ENCODE data around the gene BTK. TPM values are rescaled to one million over a fixed set of nuclear protein-coding genes. Genes with fewer than 3 reads are reported as not detected.

BTK gene
- total and polyA plus RNA-seq, 2 experiments from 2014 or later, result not detected

DNA sequence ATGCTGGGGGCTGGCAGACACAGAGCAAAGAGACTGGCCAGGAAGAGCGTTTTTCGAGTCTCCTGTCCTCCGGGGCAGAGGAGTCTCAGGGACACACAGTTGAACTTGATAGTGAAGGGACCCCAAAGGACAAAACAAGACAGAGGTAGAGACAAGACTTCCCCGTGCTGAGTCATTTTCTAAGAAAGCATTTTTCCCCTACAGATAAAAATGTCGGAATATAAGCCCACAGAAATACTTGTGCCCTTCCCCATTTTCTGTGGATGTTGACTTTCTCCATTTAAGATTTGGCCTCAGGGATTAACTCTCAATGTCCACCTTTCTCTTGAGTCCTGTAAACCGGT lies 523 bp upstream of the BTK start:
- in situ Hi-C loops (cut with MboI), result no loop called here
- H3K27me3 ChIP-seq (replicated peaks; ENCODE audit: insufficient read depth), result no peaks in the 10 kb centered on the region
- H3K9me3 ChIP-seq (ENCODE audit: low read depth), result no peaks in the 10 kb centered on the region
- H2AFZ ChIP-seq, result no peak overlapping the region
- H3K9me2 ChIP-seq (ENCODE audit: insufficient read depth), result no peaks in the 10 kb centered on the region
- no peaks in the 10 kb centered on the region for H3K4me1 ChIP-seq (ENCODE audit: insufficient read depth)
- H3K36me3 ChIP-seq (ENCODE audit: low read depth), result no peaks in the 10 kb centered on the region
- TF ChIP-seq EZH2phosphoT487 (IDR thresholded peaks at IDR 0.05; ENCODE audit: insufficient read depth, low read depth), result no peak
- no peak for TF ChIP-seq EZH2 (IDR thresholded peaks at IDR 0.05; ENCODE audit: insufficient read depth, poor library complexity, severe bottlenecking)
- no peak for DNase-seq
- H3K9ac ChIP-seq, result no peak overlapping the region
- H3K27ac ChIP-seq, result no peak overlapping the region
- WGBS, 2 experiments (ENCODE audit: low coverage in 1 of 2, low lambda C conversion rate in 2 of 2, missing lambda C conversion rate in 2 of 2), result 59 to 65% methylated on average over 6 of the region's 6 CpGs
- H3K4me2 ChIP-seq (ENCODE audit: unreplicated experiment), result no peak overlapping the region
- no peak overlapping the region for H3K4me3 ChIP-seq
- H4K20me1 ChIP-seq (ENCODE audit: insufficient read depth), result no peaks in the 10 kb centered on the region
- H3K79me2 ChIP-seq (ENCODE audit: insufficient read depth), result peaks cover 6% of the 10 kb centered on the region
- H3F3A ChIP-seq (ENCODE audit: insufficient read depth), result 0 out of 2 replicates have a peak, but pooled peaks cover 5% of the 10 kb centered on the region

DNA sequence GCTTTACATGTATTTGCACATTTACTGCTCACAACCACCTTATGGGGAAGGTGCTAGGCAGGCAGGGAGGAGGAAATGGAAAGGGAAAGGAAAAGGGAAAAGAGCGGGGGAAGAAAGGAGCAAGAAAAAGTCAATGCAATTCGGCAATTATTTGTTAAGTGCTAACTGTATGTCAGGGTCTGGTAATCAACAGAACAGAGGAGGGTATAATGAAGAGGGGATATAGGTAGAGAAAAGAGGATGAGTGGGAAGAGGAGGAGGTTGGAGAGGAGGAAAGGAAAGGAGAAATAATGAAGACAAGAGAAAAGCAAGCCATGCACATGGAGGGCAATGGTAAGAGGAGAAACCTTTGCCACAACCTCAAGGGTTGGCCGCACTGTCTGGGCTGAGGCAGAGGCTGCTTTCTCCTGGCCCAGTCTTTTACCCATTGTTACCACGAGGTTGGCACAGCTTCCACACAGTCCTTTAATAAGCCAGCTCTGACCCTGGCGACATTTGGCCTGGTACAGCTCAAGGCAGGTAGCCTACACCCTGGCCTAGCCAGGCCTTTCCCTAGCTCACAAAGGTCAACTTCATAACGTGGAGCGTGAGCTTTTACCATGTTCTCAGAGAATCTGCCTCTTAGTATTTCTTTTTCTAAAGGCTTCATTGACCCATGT lies 836 bp downstream of the BTK start:
- no peaks in the 10 kb centered on the region for H3F3A ChIP-seq (ENCODE audit: insufficient read depth)
- no peak overlapping the region for H3K4me3 ChIP-seq
- no peak overlapping the region for H3K9ac ChIP-seq
- TF ChIP-seq EZH2 (IDR thresholded peaks at IDR 0.05; ENCODE audit: insufficient read depth, poor library complexity, severe bottlenecking) (no peak), EZH2phosphoT487 (IDR thresholded peaks at IDR 0.05; ENCODE audit: insufficient read depth, low read depth) (no peak)
- 51 to 77% methylated on average over 6 of the region's 7 CpGs for WGBS, 2 experiments (ENCODE audit: low coverage in 1 of 2, low lambda C conversion rate in 2 of 2, missing lambda C conversion rate in 2 of 2)
- H3K9me2 ChIP-seq (ENCODE audit: insufficient read depth), result no peaks in the 10 kb centered on the region
- no peaks in the 10 kb centered on the region for H3K4me1 ChIP-seq (ENCODE audit: insufficient read depth)
- no peaks in the 10 kb centered on the region for H3K79me2 ChIP-seq (ENCODE audit: insufficient read depth)
- no peaks in the 10 kb centered on the region for H3K36me3 ChIP-seq (ENCODE audit: low read depth)
- no peak overlapping the region for H2AFZ ChIP-seq
- in situ Hi-C loops (cut with MboI), result no loop called here
- H3K27ac ChIP-seq, result no peak overlapping the region
- no peaks in the 10 kb centered on the region for H3K9me3 ChIP-seq (ENCODE audit: low read depth)
- no peaks in the 10 kb centered on the region for H3K27me3 ChIP-seq (replicated peaks; ENCODE audit: insufficient read depth)
- no peaks in the 10 kb centered on the region for H4K20me1 ChIP-seq (ENCODE audit: insufficient read depth)
- H3K4me2 ChIP-seq (ENCODE audit: unreplicated experiment), result no peak overlapping the region
- DNase-seq, result no peak

DNA sequence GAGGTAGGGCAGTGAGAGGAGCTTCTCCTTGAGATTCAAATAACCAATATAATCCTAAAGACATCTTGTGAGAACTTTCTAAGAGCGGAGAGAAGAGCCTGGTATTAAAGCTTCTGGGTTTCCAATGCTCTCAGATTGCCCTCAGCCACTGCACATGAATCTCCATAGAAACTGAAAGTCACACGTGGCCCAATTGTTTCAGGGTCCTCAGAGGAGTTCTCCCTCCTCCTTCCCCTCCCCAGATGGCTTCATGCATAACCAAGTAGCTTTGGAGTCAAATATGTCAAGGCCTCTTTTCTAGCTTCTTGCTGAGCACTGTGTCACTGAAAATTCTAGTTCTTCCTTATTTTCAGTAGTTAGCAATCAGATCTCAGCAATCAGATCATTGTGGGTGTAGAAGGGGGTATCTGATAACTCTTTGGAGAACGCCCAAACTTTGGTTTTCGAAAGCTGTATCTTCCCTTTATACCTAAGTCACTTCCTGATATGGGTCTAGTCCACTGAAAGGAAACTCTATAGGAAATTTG lies 2.2 kb downstream of the BTK start:
- no peaks in the 10 kb centered on the region for H3K36me3 ChIP-seq (ENCODE audit: low read depth)
- H3K9ac ChIP-seq, result no peak overlapping the region
- no peak for DNase-seq
- no peak overlapping the region for H2AFZ ChIP-seq
- H3K27me3 ChIP-seq (replicated peaks; ENCODE audit: insufficient read depth), result no peaks in the 10 kb centered on the region
- TF ChIP-seq EZH2 (IDR thresholded peaks at IDR 0.05; ENCODE audit: insufficient read depth, poor library complexity, severe bottlenecking) (no peak), EZH2phosphoT487 (IDR thresholded peaks at IDR 0.05; ENCODE audit: insufficient read depth, low read depth) (no peak)
- in situ Hi-C loops (cut with MboI), result no loop called here
- no peaks in the 10 kb centered on the region for H3F3A ChIP-seq (ENCODE audit: insufficient read depth)
- 50 to 63% methylated on average over 4 of the region's 4 CpGs for WGBS, 2 experiments (ENCODE audit: low coverage in 1 of 2, low lambda C conversion rate in 2 of 2, missing lambda C conversion rate in 2 of 2)
- no peak overlapping the region for H3K4me3 ChIP-seq
- H3K79me2 ChIP-seq (ENCODE audit: insufficient read depth), result no peaks in the 10 kb centered on the region
- no peaks in the 10 kb centered on the region for H4K20me1 ChIP-seq (ENCODE audit: insufficient read depth)
- no peaks in the 10 kb centered on the region for H3K9me3 ChIP-seq (ENCODE audit: low read depth)
- H3K9me2 ChIP-seq (ENCODE audit: insufficient read depth), result no peaks in the 10 kb centered on the region
- no peak overlapping the region for H3K4me2 ChIP-seq (ENCODE audit: unreplicated experiment)
- H3K27ac ChIP-seq, result no peak overlapping the region
- no peaks in the 10 kb centered on the region for H3K4me1 ChIP-seq (ENCODE audit: insufficient read depth)

DNA sequence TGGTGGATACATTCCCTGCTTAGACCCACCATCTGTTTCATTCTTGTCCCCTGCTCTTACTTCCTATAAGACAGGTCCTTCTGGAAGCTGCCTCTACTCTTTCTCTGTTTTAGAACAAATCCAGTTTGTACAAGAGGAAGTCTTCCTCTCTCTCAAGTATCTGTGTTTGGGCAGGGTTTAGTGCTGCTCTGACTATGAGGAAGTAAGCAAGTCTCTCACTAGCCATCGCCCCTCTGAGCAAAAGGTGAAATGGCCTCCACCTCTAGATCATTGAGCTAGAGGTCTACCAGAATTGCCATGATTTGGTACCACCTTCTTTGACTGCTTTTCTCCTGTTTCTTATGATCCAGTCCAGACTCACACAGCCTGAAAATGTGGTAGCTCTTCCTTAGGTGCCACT lies 8.4 kb downstream of the BTK start:
- no peak overlapping the region for H3K9ac ChIP-seq
- in situ Hi-C loops (cut with MboI), result no loop called here
- no peak overlapping the region for H3K4me2 ChIP-seq (ENCODE audit: unreplicated experiment)
- no peaks in the 10 kb centered on the region for H3F3A ChIP-seq (ENCODE audit: insufficient read depth)
- H3K36me3 ChIP-seq (ENCODE audit: low read depth), result no peaks in the 10 kb centered on the region
- no peak overlapping the region for H3K27ac ChIP-seq
- H3K27me3 ChIP-seq (replicated peaks; ENCODE audit: insufficient read depth), result no peaks in the 10 kb centered on the region
- H3K9me2 ChIP-seq (ENCODE audit: insufficient read depth), result no peaks in the 10 kb centered on the region
- H3K79me2 ChIP-seq (ENCODE audit: insufficient read depth), result no peaks in the 10 kb centered on the region
- no peaks in the 10 kb centered on the region for H3K4me1 ChIP-seq (ENCODE audit: insufficient read depth)
- no peaks in the 10 kb centered on the region for H4K20me1 ChIP-seq (ENCODE audit: insufficient read depth)
- no peak overlapping the region for H2AFZ ChIP-seq
- H3K4me3 ChIP-seq, result no peak overlapping the region
- TF ChIP-seq EZH2 (IDR thresholded peaks at IDR 0.05; ENCODE audit: insufficient read depth, poor library complexity, severe bottlenecking) (no peak), EZH2phosphoT487 (IDR thresholded peaks at IDR 0.05; ENCODE audit: insufficient read depth, low read depth) (no peak)
- WGBS, 2 experiments (ENCODE audit: low coverage in 1 of 2, low lambda C conversion rate in 2 of 2, missing lambda C conversion rate in 2 of 2), result 0 to 6% methylated on average over 1 of the region's 1 CpG
- H3K9me3 ChIP-seq (ENCODE audit: low read depth), result no peaks in the 10 kb centered on the region
- no peak for DNase-seq
